Hematopoietic multipotent progenitor cell treated with erythropoietin and hydrocortisone succinate and interleukin-3 and kit ligand, for 17 days (in vitro differentiated cells): ENCODE results near the gene AGRN.
"Not testable (repeated sequence)": the region's sequence is repeated elsewhere in the genome, so short reads cannot be mapped to it uniquely, and the experiment has no call there.

Experiments used
- DNase-seq: peaks from one replicate; pipeline ENCODE4 v3.0.0-alpha.2; 2015; ENCODE audit warnings: low spot score

AGRN gene

GRCh38 chr1:1001057-1001783 lies 18.7 kb upstream of the AGRN start:
- DNase-seq, result no peak

- no peak for DNase-seq
Observed at GRCh38 chr1:1003618-1004419, 16.1 kb upstream of the AGRN start.

GRCh38 chr1:1004420-1004779 lies 15.5 kb upstream of the AGRN start:
- DNase-seq, result no peak

GRCh38 chr1:1004780-1005697 lies 14.9 kb upstream of the AGRN start:
- no peak for DNase-seq

- no peak for DNase-seq
Observed at GRCh38 chr1:1005774-1006304, 14.1 kb upstream of the AGRN start.

GRCh38 chr1:1006305-1007159 lies 13.4 kb upstream of the AGRN start:
- no peak for DNase-seq

- DNase-seq, result not testable (repeated sequence)
Observed at GRCh38 chr1:1010131-1010530, 9.8 kb upstream of the AGRN start.

- no peak for DNase-seq
Observed at GRCh38 chr1:1011396-1011949, 8.4 kb upstream of the AGRN start.

- not testable (repeated sequence) for DNase-seq
Observed at GRCh38 chr1:1012736-1013104, 7.2 kb upstream of the AGRN start.

GRCh38 chr1:1013105-1013921 lies 6.6 kb upstream of the AGRN start, which contains the start of gene ISG15:
ISG15 (plus strand) TSS chr1:1013497; CDS start chr1:1013574, 77 bp downstream.
- peak; percentile 83 for DNase-seq

- DNase-seq, result no peak
Observed at GRCh38 chr1:1013922-1014648, 5.8 kb upstream of the AGRN start.

- DNase-seq, result no peak
Observed at GRCh38 chr1:1014799-1015681, 4.9 kb upstream of the AGRN start.

- DNase-seq, result not testable (repeated sequence)
Observed at GRCh38 chr1:1017397-1018320, 2.3 kb upstream of the AGRN start.

GRCh38 chr1:1018321-1018685 lies 1.6 kb upstream of the AGRN start:
- DNase-seq, result not testable (repeated sequence)

GRCh38 chr1:1019122-1019999 lies 559 bp upstream of the AGRN start:
- DNase-seq, result peak; percentile 81

GRCh38 chr1:1020415-1021009 lies 592 bp downstream of the AGRN start:
- peak; percentile 30 for DNase-seq
